Stimulated activated CD8-positive, alpha-beta memory T cell treated with anti-CD3 and anti-CD28 coated beads, Interleukin-15, amount 100 ng/mL, for 24 hours (primary cell): ENCODE data around the gene DUOXA1.

Experiments
- DNase-seq: peaks from one replicate; pipeline ENCODE4 v3.0.0-alpha.2; 2020; ENCODE audit warnings: low read depth

The DUOXA1 gene, protein sequence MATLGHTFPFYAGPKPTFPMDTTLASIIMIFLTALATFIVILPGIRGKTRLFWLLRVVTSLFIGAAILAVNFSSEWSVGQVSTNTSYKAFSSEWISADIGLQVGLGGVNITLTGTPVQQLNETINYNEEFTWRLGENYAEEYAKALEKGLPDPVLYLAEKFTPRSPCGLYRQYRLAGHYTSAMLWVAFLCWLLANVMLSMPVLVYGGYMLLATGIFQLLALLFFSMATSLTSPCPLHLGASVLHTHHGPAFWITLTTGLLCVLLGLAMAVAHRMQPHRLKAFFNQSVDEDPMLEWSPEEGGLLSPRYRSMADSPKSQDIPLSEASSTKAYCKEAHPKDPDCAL

GRCh38 chr15:45129651-45130129, at the start of gene DUOXA1, which contains the start of gene DUOX1:
Gene DUOXA1, minus strand, starts transcription at chr15:45129879. Its CDS starts 6,865 bp downstream, at chr15:45123014.
Gene DUOX1, plus strand, starts transcription at chr15:45129994. Its CDS starts 1,973 bp downstream, at chr15:45131967.
- DNase-seq, result no peak

DNA sequence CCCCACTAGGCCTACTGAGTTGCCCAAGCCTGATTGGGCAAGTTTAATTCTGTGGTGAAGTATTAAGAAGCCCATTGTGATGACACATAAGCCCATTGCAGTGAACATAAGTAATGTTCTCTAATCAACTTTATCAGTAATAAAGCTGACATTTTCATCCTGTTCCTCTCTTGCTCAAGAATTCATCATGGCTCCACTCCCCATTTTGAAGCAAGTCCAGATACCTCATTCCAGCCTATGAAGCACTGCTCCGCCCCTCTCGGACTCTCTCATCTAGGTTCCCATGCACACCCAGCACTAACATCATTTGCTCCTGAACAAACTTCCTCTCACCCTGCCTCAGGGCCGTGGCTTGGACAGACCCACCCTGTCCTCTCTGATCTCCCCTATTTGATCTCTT, 47.6 kb upstream of the DUOXA1 start:
- DNase-seq, result no peak

GRCh38 chr15:45174577-45174976, 44.9 kb upstream of the DUOXA1 start:
- no peak for DNase-seq

GRCh38 chr15:45174069-45174468, 44.4 kb upstream of the DUOXA1 start:
- no peak for DNase-seq

GRCh38 chr15:45171912-45172311, 42.2 kb upstream of the DUOXA1 start:
- no peak for DNase-seq

DNA sequence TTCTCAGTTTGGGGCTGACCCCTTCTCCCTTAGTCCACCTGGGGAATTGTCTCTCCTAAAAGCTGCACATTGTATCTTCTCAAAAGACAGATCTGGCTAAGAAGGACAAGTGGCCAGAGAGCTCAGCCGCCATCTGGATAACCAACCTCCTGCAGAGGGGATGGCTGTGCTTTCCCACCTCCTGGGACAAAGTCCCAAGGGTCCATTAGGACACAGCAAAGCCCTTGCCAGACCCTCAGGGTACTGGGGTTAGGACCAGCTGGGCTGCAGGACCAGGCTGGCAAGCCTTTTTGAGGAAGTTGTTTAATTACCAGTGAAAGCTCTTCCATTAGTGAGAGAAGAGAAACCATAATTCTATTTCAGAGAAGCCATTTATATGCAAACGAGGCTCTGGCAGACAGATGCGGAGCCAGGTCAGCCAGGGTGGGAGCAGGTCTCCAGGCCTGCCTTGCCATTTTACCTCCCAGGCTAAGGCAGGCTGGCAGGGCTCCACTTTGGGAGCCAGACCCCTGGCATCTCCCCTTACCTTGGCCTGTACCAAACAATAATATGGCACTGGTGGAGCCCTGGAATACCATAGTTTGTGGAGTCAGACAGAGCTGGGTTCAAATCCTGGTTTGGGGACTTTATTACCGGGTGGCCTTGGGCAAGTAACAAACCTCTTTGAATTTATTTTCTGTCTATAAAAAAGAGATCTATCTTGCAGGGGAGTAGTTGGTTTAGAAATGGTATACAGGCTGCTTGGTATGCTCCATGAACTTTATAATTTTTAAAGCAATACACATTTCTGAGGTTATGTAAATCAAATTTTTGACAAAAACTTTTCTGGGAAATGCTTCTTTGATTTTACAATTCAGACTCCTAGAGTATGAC, 40.2 kb upstream of the DUOXA1 start:
- DNase-seq, result no peak

DNA sequence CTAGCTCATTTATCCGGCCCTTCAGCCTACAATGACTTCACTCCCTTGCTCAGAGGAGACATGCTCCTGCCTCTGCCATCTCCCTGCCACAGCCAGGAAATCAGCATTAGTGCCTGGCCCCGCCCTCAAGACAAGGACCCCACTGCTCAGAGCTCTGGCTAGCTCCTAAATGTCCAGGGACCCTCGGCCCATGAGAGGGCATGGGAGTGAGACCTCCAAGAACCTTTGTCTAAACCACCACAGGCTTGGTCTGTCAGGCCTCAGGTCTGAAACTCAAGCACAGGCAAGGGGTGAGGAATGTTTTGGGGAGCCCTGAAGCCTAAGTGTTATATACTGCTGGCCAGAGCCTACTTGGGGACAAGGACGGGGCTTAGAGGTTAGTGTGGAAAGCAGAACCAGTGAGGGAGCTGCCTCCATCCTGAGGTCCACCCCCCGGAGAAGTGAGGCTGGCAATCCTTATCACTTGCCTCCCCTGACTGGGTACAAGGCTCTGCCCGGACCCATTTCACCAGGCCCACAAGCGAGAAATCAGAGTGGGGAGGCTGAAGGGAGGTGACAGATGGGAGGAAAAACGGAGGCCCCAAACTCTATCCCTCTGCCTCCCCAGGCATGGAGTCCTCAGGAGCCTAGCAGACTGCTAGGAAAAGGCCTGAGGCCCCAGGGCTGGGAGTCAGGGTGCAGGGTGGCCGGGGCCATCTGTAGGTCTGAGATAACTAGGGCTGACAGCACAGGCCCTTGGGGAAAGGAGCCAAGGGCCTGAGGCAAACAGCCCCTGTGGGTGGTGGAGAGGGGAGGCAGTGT, 39.3 kb upstream of the DUOXA1 start:
- DNase-seq, result no peak

DNA sequence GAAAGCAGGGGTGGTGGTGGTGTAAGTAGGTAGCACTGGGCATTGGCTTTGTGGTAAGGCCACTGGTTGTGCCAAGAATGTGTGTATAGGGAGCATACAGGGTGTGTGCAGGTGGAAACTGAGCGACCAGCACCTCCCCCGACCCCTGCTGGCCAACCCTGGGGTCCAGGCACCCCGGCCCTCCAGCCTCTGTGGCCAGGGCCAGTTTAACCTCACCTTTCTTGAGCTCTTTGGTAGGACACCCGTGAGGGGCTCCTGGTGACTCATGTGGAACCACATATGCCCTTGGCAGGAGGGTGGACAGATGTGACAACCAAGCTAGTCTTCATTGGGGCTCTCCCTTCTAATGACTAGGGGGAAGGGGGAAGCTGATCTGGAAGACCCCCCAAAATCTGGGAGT, 38.6 kb upstream of the DUOXA1 start:
- DNase-seq, result no peak

DNA sequence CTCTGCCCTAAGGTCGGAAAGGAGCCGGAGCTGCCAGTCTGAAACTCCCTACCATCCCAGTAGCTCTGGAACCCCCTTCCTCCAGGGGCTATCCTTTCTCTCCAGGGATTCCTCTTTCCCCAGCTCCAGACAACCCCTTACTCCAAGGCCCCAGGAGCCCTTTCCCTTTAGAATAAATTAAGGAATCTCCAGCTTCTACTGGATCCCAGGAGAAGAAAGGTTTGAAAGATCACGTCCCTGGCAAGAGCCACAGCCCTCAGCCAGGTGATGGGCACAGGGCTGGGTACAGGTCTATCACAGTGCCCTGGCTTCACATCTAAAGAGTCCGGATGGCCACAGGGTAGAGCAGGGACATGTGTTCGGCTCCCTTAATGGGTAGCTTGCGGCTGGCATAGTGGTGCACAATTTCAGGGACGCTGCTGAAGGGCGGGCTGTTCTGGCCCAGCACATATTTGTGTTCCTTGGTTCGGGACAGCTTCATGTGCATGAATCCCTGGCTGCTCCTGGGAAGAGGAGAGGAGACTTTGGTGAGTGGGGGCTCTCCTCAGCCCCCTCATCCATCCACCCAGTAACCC, 38.0 kb upstream of the DUOXA1 start:
- DNase-seq, result no peak

- DNase-seq, result peak; percentile 49
Observed at GRCh38 chr15:45166834-45167630, 37.4 kb upstream of the DUOXA1 start.

GRCh38 chr15:45165536-45165935, 35.9 kb upstream of the DUOXA1 start:
- DNase-seq, result no peak

DNA sequence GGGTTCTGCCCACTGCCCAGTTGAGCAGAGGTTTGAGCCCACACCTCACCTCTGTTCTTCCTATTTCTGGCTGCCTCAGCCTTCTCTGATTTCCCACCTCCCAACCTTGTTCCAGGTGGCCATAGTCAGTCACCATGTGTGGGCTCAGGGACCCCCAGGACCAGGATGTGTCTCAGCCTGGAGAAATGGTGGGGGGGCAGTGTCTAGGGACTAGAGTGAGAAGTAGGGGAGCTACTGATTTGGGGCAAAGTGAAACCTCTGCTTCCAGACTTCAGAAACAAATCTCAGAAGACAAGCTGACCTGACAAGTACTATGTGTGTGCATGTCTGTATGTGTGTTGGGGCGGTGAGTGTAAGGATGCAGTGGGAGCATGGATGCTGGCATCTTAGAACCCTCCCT, 35.2 kb upstream of the DUOXA1 start:
- no peak for DNase-seq

- DNase-seq, result no peak
Observed at GRCh38 chr15:45163508-45163856, 33.8 kb upstream of the DUOXA1 start.

- no peak for DNase-seq
Observed at GRCh38 chr15:45162771-45163507, 33.3 kb upstream of the DUOXA1 start.

GRCh38 chr15:45161666-45162065, 32.0 kb upstream of the DUOXA1 start:
- DNase-seq, result no peak

- DNase-seq, result no peak
Observed at GRCh38 chr15:45157974-45158373, 28.3 kb upstream of the DUOXA1 start.

GRCh38 chr15:45156744-45157455, 27.2 kb upstream of the DUOXA1 start:
- DNase-seq, result no peak

DNA sequence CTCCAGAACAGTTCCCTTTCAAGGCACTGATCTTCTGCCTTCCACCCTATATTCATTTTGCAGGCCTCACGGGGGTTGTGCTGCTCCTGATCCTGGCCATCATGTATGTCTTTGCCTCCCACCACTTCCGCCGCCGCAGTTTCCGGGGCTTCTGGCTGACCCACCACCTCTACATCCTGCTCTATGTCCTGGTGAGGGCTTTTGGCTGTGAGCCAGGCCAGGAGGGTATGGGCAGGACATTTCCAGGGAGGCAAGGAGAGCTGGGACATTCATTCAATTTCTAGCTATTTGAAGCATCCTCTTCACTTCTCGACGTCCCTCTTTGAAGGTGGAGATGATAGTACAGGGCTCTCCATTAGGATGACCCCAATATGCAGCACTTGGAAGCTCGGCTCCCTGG, 26.1 kb upstream of the DUOXA1 start:
- no peak for DNase-seq

- no peak for DNase-seq
Observed at GRCh38 chr15:45151998-45152828, 22.5 kb upstream of the DUOXA1 start.
